NB4 (cell line): ENCODE data around the gene MAN1A2.

ENCODE experiments used
- DNase-seq: peaks from one replicate; pipeline ENCODE4 v3.0.0; 2010; ENCODE audit warnings: low read depth
- H3K4me3 ChIP-seq: one replicate; pipeline ENCODE4 v1.5.1; 2011; ENCODE audit warnings: mild to moderate bottlenecking, low read depth, low read length, moderate library complexity
- CTCF ChIP-seq: IDR thresholded peaks from one replicate; pipeline ENCODE4 v1.5.1; 2012; ENCODE audit warnings: low read depth, low read length
- MYC ChIP-seq: IDR thresholded peaks from 2 replicates; pipeline ENCODE4 v1.6.1; 2011; ENCODE audit warnings: low read depth, low read length
- POLR2A ChIP-seq: IDR thresholded peaks from 2 replicates; pipeline ENCODE4 v1.6.1; 2011; ENCODE audit warnings: mild to moderate bottlenecking; ENCODE audit not compliant: insufficient read length; ENCODE audit errors: extremely low read depth
- TF ChIP-seq, protein P1 (sequence below): IDR thresholded peaks from 2 replicates; pipeline ENCODE4 v1.6.1; 2011; ENCODE audit warnings: low read depth, low read length

Gene MAN1A2

GRCh38 chr1:117529683-117530082, 162.4 kb downstream of the MAN1A2 start:
- no peak for TF ChIP-seq MYC
- no peak for TF ChIP-seq POLR2A
- TF ChIP-seq CTCF = no peak
- TF ChIP-seq, protein P1, sequence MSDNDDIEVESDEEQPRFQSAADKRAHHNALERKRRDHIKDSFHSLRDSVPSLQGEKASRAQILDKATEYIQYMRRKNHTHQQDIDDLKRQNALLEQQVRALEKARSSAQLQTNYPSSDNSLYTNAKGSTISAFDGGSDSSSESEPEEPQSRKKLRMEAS = no peak

GRCh38 chr1:117531222-117531621, 164.0 kb downstream of the MAN1A2 start:
- TF ChIP-seq CTCF = no peak
- no peak for TF ChIP-seq MYC
- TF ChIP-seq POLR2A = no peak
- TF ChIP-seq, protein P1 = no peak
- H3K4me3 ChIP-seq = no peak overlapping the region
- no peak for DNase-seq

More at GRCh38 chr1:117529683-117530082, 162.4 kb downstream of the MAN1A2 start:
- DNase-seq = no peak
- no peak overlapping the region for H3K4me3 ChIP-seq

DNA sequence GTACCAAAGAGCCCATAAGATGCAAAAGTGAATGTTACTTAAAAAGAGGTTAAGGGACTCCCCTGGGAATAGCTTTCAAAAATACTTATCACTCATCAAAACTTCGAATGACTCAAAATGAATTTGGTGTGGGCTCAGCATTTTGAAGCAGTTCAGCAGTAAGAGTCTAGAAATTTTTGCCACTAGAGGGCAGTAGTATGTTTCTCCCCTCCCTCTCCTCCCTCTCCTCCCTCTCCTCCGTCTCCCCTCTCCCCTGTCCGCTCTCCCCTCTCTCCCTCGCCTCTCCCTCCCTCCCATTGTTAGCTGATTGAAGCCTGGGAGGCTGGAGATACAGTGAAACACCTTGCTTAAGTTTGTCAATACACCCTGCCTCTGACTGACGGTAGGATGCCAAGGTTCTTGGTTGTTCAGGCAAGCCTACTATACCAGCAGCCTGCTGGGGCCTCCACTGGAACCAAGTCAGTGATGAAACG, 167.8 kb downstream of the MAN1A2 start:
- no peak overlapping the region for H3K4me3 ChIP-seq

GRCh38 chr1:117535821-117536220, 168.6 kb downstream of the MAN1A2 start:
- DNase-seq = no peak
- H3K4me3 ChIP-seq = no peak overlapping the region
- TF ChIP-seq CTCF (no peak), POLR2A (no peak), MYC (no peak)
- TF ChIP-seq, protein P1 = no peak

More for the DNA sequence above, 167.8 kb downstream of the MAN1A2 start:
- TF ChIP-seq CTCF (peak; percentile 59), POLR2A (no peak), MYC (no peak)
- TF ChIP-seq, protein P1 = no peak
- peak; percentile 78 for DNase-seq

DNA sequence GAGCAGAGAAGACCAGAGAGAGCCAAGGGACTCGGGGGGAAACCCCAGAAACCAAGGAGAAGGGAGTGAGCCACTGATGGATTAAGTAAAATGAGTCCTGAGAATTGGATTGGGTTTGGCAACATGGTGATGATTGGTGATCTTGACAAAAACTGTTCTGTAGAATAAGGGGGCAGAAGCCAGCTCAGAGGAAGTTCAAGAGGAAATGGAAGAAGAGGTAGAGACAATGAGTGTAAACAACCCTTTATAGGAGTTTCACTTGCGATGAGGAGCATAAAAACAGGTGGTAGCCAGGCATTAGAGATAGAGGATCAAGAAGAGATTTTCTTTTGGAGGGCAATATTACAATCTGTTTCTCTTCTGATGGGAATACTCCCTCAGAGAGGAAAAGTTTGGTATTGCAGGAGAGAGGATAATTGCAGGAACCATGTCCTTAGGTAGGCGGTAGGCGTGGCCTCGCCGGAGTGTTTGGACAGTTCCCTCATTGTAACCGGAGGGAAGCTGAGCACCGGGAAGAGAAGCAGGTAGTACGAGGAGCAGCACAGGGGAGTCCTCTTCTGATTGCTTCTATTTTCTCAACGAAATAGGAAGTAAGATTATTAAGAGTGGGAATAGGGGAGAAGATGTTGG, 170.2 kb downstream of the MAN1A2 start:
- TF ChIP-seq, protein P1 = no peak
- no peak for TF ChIP-seq CTCF
- no peak for TF ChIP-seq MYC
- no peak for TF ChIP-seq POLR2A
- H3K4me3 ChIP-seq = no peak overlapping the region
- DNase-seq = no peak
